ENCODE measurements around the gene DLG2.

DNA sequence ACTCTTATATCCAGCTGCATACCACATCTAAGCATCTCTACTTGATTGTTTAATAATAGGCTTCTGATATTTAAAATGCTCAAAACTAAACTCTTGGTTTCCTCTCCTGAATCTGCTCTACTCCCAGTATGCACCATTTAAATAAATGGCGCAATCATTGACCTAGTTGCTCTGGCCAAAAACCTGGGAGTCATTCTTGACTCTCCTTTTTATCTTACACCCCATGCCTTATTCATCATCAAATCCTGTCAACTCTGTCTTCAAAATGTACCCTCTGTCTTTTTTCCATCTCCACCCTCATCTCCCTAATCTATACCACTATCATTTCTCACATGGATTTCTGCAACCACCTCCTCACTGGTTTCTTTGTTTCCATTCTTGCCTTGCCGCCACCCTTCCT lies 1941.4 kb downstream of the DLG2 start:
- TF ChIP-seq, protein P1, sequence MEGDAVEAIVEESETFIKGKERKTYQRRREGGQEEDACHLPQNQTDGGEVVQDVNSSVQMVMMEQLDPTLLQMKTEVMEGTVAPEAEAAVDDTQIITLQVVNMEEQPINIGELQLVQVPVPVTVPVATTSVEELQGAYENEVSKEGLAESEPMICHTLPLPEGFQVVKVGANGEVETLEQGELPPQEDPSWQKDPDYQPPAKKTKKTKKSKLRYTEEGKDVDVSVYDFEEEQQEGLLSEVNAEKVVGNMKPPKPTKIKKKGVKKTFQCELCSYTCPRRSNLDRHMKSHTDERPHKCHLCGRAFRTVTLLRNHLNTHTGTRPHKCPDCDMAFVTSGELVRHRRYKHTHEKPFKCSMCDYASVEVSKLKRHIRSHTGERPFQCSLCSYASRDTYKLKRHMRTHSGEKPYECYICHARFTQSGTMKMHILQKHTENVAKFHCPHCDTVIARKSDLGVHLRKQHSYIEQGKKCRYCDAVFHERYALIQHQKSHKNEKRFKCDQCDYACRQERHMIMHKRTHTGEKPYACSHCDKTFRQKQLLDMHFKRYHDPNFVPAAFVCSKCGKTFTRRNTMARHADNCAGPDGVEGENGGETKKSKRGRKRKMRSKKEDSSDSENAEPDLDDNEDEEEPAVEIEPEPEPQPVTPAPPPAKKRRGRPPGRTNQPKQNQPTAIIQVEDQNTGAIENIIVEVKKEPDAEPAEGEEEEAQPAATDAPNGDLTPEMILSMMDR (IDR thresholded peaks at IDR 0.05) = no peak
- no peak for TF ChIP-seq POLR2A (IDR thresholded peaks at IDR 0.05)
